Measurements from ENCODE around the gene ELFN1.

Gene ELFN1

GRCh38 chr7:1727079-1727478 is 57.0 kb downstream of the ELFN1 start:
- H2AFZ ChIP-seq (ENCODE audit: low read depth, low read length, severe bottlenecking) = no peak overlapping the region
- H3K36me3 ChIP-seq (ENCODE audit: low read length) = no peaks in the 10 kb centered on the region
- no peaks in the 10 kb centered on the region for H3K27me3 ChIP-seq (ENCODE audit: low read length)
- no peak overlapping the region for H3K27ac ChIP-seq (ENCODE audit: low read depth, low read length)
- no peaks in the 10 kb centered on the region for H3K79me2 ChIP-seq (ENCODE audit: insufficient read depth, low read length)
- H3K4me3 ChIP-seq (ENCODE audit: insufficient read depth, low read length, poor library complexity, severe bottlenecking) = no peak overlapping the region
- H3K9me2 ChIP-seq (replicated peaks; ENCODE audit: insufficient read depth, low read length) = no peaks in the 10 kb centered on the region
- no peak overlapping the region for H3K9ac ChIP-seq (ENCODE audit: low read length)
- no peak for TF ChIP-seq EZH2phosphoT487 (conservative IDR thresholded peaks at IDR 0.05; ENCODE audit: low read length)
- TF ChIP-seq CTCF (IDR thresholded peaks at IDR 0.05; ENCODE audit: insufficient read depth, low read length, poor library complexity, severe bottlenecking) = no peak
- H4K20me1 ChIP-seq (ENCODE audit: low read depth, low read length) = peaks cover 4% of the 10 kb centered on the region; the same call in 1 of the 2 replicates
- H3K4me2 ChIP-seq (ENCODE audit: low read depth, low read length, poor library complexity, severe bottlenecking) = no peak overlapping the region
- H3K9me3 ChIP-seq (ENCODE audit: insufficient read depth, low read length) = no peaks in the 10 kb centered on the region
- H3F3A ChIP-seq (ENCODE audit: insufficient read depth) = no peaks in the 10 kb centered on the region

DNA sequence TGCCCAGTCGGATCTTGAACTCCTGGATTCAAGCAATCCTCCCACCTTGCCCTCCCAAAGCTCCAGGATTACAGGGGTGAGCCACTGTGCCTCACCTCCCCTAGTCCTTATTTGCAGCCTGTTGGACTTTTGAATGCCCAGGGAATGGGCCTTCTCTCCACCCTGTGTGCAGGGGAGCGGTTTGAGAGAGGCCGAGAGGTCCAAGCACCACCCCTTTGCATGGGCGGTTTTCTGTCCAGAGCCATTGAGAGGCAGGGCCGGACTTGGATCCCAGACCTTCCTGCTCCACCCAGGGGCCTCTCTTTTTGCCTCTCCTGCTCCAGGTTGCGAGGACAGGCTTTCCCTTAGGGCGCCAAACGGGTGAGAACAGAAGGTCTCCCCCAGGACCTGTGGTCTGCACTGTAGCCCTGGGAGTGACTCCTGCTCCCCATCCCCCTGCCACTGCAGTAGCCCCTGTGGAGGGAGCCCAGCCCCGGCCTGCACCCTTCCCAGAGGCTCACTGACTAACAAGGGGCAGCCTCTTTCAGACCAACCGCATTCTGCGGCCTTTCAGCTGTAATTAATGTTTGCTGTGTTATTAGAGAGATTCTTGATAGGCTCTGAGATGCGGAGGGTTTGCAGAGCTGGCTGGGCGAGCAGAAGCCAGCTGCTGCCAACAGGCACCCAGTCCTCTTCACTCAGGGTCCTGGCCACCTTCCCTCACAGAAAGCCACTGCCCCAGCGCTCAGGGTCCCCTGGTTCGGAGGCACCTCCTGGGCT is 57.9 kb downstream of the ELFN1 start:
- H3K36me3 ChIP-seq (ENCODE audit: low read length) = no peaks in the 10 kb centered on the region
- H3K9ac ChIP-seq (ENCODE audit: low read length) = no peak overlapping the region
- TF ChIP-seq CTCF (IDR thresholded peaks at IDR 0.05; ENCODE audit: insufficient read depth, low read length, poor library complexity, severe bottlenecking) = no peak
- no peak for TF ChIP-seq EZH2phosphoT487 (conservative IDR thresholded peaks at IDR 0.05; ENCODE audit: low read length)
- H3K9me3 ChIP-seq (ENCODE audit: insufficient read depth, low read length) = no peaks in the 10 kb centered on the region
- no peaks in the 10 kb centered on the region for H3F3A ChIP-seq (ENCODE audit: insufficient read depth)
- no peaks in the 10 kb centered on the region for H3K9me2 ChIP-seq (replicated peaks; ENCODE audit: insufficient read depth, low read length)
- H3K27ac ChIP-seq (ENCODE audit: low read depth, low read length) = no peak overlapping the region
- no peaks in the 10 kb centered on the region for H3K27me3 ChIP-seq (ENCODE audit: low read length)
- H3K79me2 ChIP-seq (ENCODE audit: insufficient read depth, low read length) = no peaks in the 10 kb centered on the region
- no peak overlapping the region for H3K4me2 ChIP-seq (ENCODE audit: low read depth, low read length, poor library complexity, severe bottlenecking)
- H3K4me3 ChIP-seq (ENCODE audit: insufficient read depth, low read length, poor library complexity, severe bottlenecking) = no peak overlapping the region
- H4K20me1 ChIP-seq (ENCODE audit: low read depth, low read length) = peaks cover 4% of the 10 kb centered on the region; the same call in 1 of the 2 replicates
- no peak overlapping the region for H2AFZ ChIP-seq (ENCODE audit: low read depth, low read length, severe bottlenecking)

GRCh38 chr7:1729183-1729582 is 59.1 kb downstream of the ELFN1 start:
- Histone ChIP-seq H3K9ac (ENCODE audit: low read length) (no peak overlapping the region), H3K9me3 (ENCODE audit: insufficient read depth, low read length) (no peaks in the 10 kb centered on the region), H3K4me3 (ENCODE audit: insufficient read depth, low read length, poor library complexity, severe bottlenecking) (no peak overlapping the region), H3K4me2 (ENCODE audit: low read depth, low read length, poor library complexity, severe bottlenecking) (no peak overlapping the region), H4K20me1 (ENCODE audit: low read depth, low read length) (peaks cover 4% of the 10 kb centered on the region; the same call in 1 of the 2 replicates), H3K36me3 (ENCODE audit: low read length) (no peaks in the 10 kb centered on the region), H3F3A (ENCODE audit: insufficient read depth) (no peaks in the 10 kb centered on the region), H3K79me2 (ENCODE audit: insufficient read depth, low read length) (no peaks in the 10 kb centered on the region), H2AFZ (ENCODE audit: low read depth, low read length, severe bottlenecking) (no peak overlapping the region), H3K9me2 (replicated peaks; ENCODE audit: insufficient read depth, low read length) (no peaks in the 10 kb centered on the region), H3K27me3 (ENCODE audit: low read length) (no peaks in the 10 kb centered on the region), H3K27ac (ENCODE audit: low read depth, low read length) (no peak overlapping the region)
- TF ChIP-seq CTCF (IDR thresholded peaks at IDR 0.05; ENCODE audit: insufficient read depth, low read length, poor library complexity, severe bottlenecking) (no peak), EZH2phosphoT487 (conservative IDR thresholded peaks at IDR 0.05; ENCODE audit: low read length) (no peak)
